Calu3 (cell line): ENCODE measurements around the gene TLE3. TPM values are rescaled to one million over a fixed set of nuclear protein-coding genes. Genes with fewer than 3 reads are reported as not detected.

Experiments
- BruUV-seq: library from RNA; stranded (reverse); fragments of 400-500 nt; replicated peaks from 2 replicates; lab custom pipeline; 2021; lab: Mats Ljungman, UMichigan
- CTCF ChIA-PET: fragments of 300-600 bp; sonication (Branson Sonifier 250); formaldehyde crosslinking; loops from one replicate; lab custom pipeline; 2022; ENCODE audit warnings: antibody characterized with exemption; lab: Charles Lee
- DNase-seq: peaks from one replicate; pipeline ENCODE4 v3.0.0; 2022
- H3K27ac Mint-ChIP-seq: one replicate; pipeline ENCODE4 v1.8.0; 2022; ENCODE audit warnings: mixed read lengths; ENCODE audit not compliant: unreplicated experiment
- H3K27me3 Mint-ChIP-seq: one replicate; pipeline ENCODE4 v1.8.0; 2022; ENCODE audit warnings: mixed read lengths; ENCODE audit not compliant: unreplicated experiment
- H3K36me3 Mint-ChIP-seq: one replicate; pipeline ENCODE4 v1.8.0; 2022; ENCODE audit warnings: mild to moderate bottlenecking, moderate library complexity, mixed read lengths; ENCODE audit not compliant: insufficient read depth, unreplicated experiment
- H3K4me1 Mint-ChIP-seq: one replicate; pipeline ENCODE4 v1.8.0; 2022; ENCODE audit warnings: mild to moderate bottlenecking, low read depth, mixed read lengths; ENCODE audit not compliant: unreplicated experiment
- H3K4me3 Mint-ChIP-seq: one replicate; pipeline ENCODE4 v1.8.0; 2022; ENCODE audit warnings: mild to moderate bottlenecking, low read depth, moderate library complexity, mixed read lengths; ENCODE audit not compliant: unreplicated experiment
- H3K9me3 Mint-ChIP-seq: one replicate; pipeline ENCODE4 v1.8.0; 2022; ENCODE audit warnings: low read depth, mixed read lengths; ENCODE audit not compliant: unreplicated experiment
- intact Hi-C: fragments of 100-400 bp; cut with micrococcal nuclease; formaldehyde crosslinking; loops from one replicate; pipeline ENCODE4 v1.10.0; 2022; ENCODE audit not compliant: unreplicated experiment
- total RNA-seq: library from RNA; stranded (reverse); gene quantifications from 2 replicates; pipeline ENCODE4 v1.2.3, GENCODE V29; 2022
- TF ChIP-seq, protein P1 (sequence below): fragments of 200-600 bp; IDR thresholded peaks from one replicate; pipeline ENCODE4 v1.8.0; 2022; ENCODE audit warnings: antibody characterized with exemption; ENCODE audit not compliant: unreplicated experiment

TLE3 gene
- total RNA-seq, 1 experiment from 2014 or later = 54.8 TPM

DNA sequence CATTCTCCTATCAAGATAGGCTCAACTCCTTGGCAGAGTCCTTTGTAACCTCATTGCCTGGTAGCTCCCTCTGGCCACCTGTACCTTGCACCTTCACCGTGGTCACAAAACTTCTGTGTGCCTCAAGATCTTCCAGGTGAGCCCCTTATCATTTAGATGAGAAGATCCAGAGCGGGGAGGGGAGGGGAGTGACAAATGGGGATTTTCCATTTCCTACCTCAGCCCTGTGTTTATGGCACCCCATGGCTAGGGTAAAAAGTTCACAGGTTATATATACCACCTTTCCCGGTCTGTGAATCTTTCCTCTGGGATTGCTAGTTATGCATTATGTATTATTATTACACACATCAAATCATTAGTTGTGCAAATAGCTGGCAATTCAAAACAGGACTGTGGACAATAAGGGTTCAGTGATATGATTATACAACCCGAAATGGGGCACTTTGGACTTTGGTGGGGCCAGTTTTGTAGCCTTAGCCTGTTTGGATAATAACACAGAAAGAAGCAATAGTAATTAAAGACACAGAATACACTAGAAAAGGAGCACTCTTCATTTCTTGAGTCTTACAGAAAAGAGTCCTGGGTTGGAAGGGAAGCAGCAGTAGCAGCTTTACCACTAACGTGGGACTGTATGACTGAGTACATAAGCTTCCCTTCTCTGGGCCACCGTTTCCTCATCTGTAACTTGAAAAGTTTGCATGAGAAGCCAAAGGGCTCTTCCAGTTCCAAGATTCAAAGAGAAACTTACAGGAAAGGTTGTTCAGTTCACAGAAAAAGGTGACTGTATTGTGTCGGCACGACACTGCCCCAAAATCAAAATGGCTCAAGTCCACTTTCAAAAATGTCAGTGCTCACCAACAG, 7.1 kb downstream of the TLE3 start:
- Mint-ChIP-seq H3K27ac (no peak overlapping the region), H3K9me3 (no peaks in the 10 kb centered on the region), H3K4me3 (no peak overlapping the region), H3K4me1 (peaks cover 57% of the 10 kb centered on the region), H3K36me3 (peaks cover 41% of the 10 kb centered on the region), H3K27me3 (no peaks in the 10 kb centered on the region)
- TF ChIP-seq, protein P1, sequence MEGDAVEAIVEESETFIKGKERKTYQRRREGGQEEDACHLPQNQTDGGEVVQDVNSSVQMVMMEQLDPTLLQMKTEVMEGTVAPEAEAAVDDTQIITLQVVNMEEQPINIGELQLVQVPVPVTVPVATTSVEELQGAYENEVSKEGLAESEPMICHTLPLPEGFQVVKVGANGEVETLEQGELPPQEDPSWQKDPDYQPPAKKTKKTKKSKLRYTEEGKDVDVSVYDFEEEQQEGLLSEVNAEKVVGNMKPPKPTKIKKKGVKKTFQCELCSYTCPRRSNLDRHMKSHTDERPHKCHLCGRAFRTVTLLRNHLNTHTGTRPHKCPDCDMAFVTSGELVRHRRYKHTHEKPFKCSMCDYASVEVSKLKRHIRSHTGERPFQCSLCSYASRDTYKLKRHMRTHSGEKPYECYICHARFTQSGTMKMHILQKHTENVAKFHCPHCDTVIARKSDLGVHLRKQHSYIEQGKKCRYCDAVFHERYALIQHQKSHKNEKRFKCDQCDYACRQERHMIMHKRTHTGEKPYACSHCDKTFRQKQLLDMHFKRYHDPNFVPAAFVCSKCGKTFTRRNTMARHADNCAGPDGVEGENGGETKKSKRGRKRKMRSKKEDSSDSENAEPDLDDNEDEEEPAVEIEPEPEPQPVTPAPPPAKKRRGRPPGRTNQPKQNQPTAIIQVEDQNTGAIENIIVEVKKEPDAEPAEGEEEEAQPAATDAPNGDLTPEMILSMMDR = no peak
- CTCF ChIA-PET = interaction anchor here (1.1 kb wide), 1 partner anchor 26 kb away, joined by 3 read pairs; no protein-coding TSS in a partner anchor
- DNase-seq = no peak
- no TSS peak for BruUV-seq
- intact Hi-C loops = loop anchor here (10.0 kb wide), 2 partner anchors 366 to 394 kb away; no protein-coding TSS in a partner anchor

DNA sequence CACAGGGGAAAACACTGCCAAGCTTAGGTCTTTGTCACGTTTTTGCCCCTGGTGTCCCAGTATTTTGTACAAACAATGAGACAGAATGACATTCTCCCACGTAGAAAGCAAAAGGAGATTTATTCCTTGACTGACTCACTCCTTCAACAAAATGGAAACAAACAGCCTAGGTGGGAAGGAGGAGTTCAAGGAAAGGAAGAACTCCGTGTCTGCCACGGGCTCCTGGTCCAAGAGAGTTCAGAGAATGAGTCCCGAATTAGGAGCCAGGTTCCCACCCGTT, 8.1 kb downstream of the TLE3 start:
- Mint-ChIP-seq H3K9me3 (no peaks in the 10 kb centered on the region), H3K36me3 (peaks cover 40% of the 10 kb centered on the region), H3K27ac (no peak overlapping the region), H3K4me3 (no peak overlapping the region), H3K4me1 (peaks cover 47% of the 10 kb centered on the region), H3K27me3 (no peaks in the 10 kb centered on the region)
- no peak for DNase-seq
- intact Hi-C loops = no loop called here
- BruUV-seq = no TSS peak
- TF ChIP-seq, protein P1 = no peak
- CTCF ChIA-PET = no interaction called here

DNA sequence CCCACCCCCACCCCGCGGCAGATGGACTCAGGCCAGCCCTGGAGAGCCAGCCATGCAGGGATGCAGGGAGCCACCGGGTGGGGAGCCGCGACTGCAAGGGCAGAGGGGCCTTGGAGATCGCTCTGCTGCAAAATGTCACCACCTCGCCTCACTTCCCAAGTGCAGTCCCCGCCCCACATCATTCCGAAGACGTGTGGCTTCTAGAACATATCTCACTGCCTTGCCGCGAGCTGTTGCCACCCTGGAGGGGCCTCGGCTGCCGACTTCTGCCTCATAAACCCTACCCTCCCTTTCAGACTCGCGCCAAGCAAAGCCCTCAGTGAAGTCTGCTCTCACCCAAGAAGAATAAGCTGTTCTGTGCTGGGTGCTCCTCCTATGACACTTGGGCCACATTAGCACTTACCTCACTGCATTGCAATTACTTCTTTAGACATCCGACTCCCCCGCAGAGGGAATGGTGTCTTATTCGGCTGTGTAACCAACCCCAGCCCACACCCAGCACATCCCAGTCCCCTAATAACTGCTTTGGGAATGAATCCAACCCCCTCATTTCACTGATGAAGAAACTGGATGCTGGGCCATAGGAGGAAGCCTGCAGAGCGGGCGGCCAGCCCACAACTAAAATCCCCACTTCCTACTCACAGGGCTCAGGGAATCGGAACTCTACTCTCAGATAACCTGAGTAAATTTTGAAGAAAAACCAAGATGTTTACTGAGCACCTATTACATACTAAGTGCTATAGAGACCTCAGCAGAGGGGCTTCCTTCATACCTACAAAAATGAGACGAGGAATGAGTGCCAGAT, 8.6 kb downstream of the TLE3 start:
- Mint-ChIP-seq H3K27me3 (no peaks in the 10 kb centered on the region), H3K36me3 (peaks cover 35% of the 10 kb centered on the region), H3K9me3 (no peaks in the 10 kb centered on the region), H3K4me3 (no peak overlapping the region), H3K27ac (no peak overlapping the region), H3K4me1 (peaks cover 42% of the 10 kb centered on the region)
- CTCF ChIA-PET = no interaction called here
- BruUV-seq = no TSS peak
- no peak for DNase-seq
- intact Hi-C loops = no loop called here
- TF ChIP-seq, protein P1 = no peak

DNA sequence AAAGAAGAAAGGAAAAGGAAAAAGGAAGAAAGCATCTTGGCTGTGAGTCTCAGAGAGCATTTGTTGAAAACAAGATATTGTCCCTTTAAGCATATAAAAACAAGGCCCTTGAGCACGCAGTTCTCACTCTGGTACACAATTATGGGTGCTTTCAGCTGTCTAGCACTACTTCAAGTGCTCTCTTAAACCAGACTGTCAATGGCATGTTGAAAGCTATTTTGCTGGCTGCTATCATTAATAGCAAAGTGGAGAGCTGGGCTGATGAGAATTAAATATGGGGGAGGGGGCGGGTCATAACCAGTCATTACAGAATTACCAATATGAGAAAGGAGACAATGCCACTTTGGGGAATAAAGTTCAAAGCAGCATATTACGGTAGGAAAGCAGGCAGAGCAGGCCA, 9.3 kb downstream of the TLE3 start:
- DNase-seq = no peak
- H3K4me1 Mint-ChIP-seq = peaks cover 36% of the 10 kb centered on the region
- CTCF ChIA-PET = no interaction called here
- intact Hi-C loops = no loop called here
- no peak overlapping the region for H3K4me3 Mint-ChIP-seq
- H3K36me3 Mint-ChIP-seq = peaks cover 33% of the 10 kb centered on the region
- H3K9me3 Mint-ChIP-seq = no peaks in the 10 kb centered on the region
- TF ChIP-seq, protein P1 = no peak
- H3K27ac Mint-ChIP-seq = no peak overlapping the region
- BruUV-seq = no TSS peak
- H3K27me3 Mint-ChIP-seq = no peaks in the 10 kb centered on the region
